Measurements from ENCODE around the gene PROZ.

PROZ gene

GRCh38 chr13:113120300-113121182, 37.9 kb upstream of the PROZ start:
- no peak for DNase-seq

- DNase-seq = no peak
These were observed 37.1 kb upstream of the PROZ start for GRCh38 chr13:113121183-113121927.

- DNase-seq = no peak
These were observed 36.4 kb upstream of the PROZ start for GRCh38 chr13:113121928-113122471.

- no peak for DNase-seq
These were observed 35.8 kb upstream of the PROZ start, which contains the start of gene F10 for GRCh38 chr13:113122550-113123225. F10 (plus strand) TSS chr13:113122799; CDS start chr13:113122856, 57 bp downstream.

GRCh38 chr13:113123226-113124201, 34.9 kb upstream of the PROZ start:
- no peak for DNase-seq

GRCh38 chr13:113124211-113124970, 34.1 kb upstream of the PROZ start:
- no peak for DNase-seq

- no peak for DNase-seq
These were observed 32.8 kb upstream of the PROZ start for GRCh38 chr13:113125506-113126264.

GRCh38 chr13:113126265-113127150, 31.9 kb upstream of the PROZ start:
- DNase-seq = no peak

GRCh38 chr13:113129480-113129879, 29.0 kb upstream of the PROZ start:
- no peak for DNase-seq

GRCh38 chr13:113129921-113130750, 28.3 kb upstream of the PROZ start:
- DNase-seq = no peak

GRCh38 chr13:113135281-113135760, 23.1 kb upstream of the PROZ start:
- no peak for DNase-seq

GRCh38 chr13:113137691-113138298, 20.7 kb upstream of the PROZ start:
- DNase-seq = no peak

GRCh38 chr13:113138792-113139551, 19.5 kb upstream of the PROZ start:
- no peak for DNase-seq

GRCh38 chr13:113139577-113139976, 18.9 kb upstream of the PROZ start:
- DNase-seq = no peak

GRCh38 chr13:113140677-113141600, 17.5 kb upstream of the PROZ start:
- DNase-seq = no peak

- no peak for DNase-seq
These were observed 16.9 kb upstream of the PROZ start for GRCh38 chr13:113141601-113141970.
